WTC11 (cell line): ENCODE data around the gene TRNAU1AP. TPM values are rescaled to one million over a fixed set of nuclear protein-coding genes. Genes with fewer than 3 reads are reported as not detected.

Experiments used
- ATAC-seq: fragments of 200-7000 bp; cut with Tn5 transposase; 2 replicates; pipeline ENCODE4 v1.10.0; 2021; ENCODE audit warnings: mild to moderate bottlenecking, moderate library complexity
- CTCF ChIA-PET: fragments of 300-600 bp; sonication (Branson Sonifier 250); formaldehyde crosslinking; loops from one replicate; lab custom pipeline; 2021; ENCODE audit warnings: antibody characterized with exemption; lab: Charles Lee
- POLR2A ChIA-PET: fragments of 350-600 bp; sonication (Branson Sonifier 250); formaldehyde crosslinking; loops from one replicate; lab custom pipeline; 2021; ENCODE audit warnings: antibody characterized with exemption; lab: Charles Lee
- DNase-seq: peaks from one replicate; pipeline ENCODE4 v3.0.0; 2021; ENCODE audit warnings: low spot score
- H3K27ac Mint-ChIP-seq: 2 replicates; pipeline ENCODE4 v1.8.0; 2021; ENCODE audit warnings: mixed read lengths
- H3K27me3 Mint-ChIP-seq: 2 replicates; pipeline ENCODE4 v1.8.0; 2021; ENCODE audit warnings: low read depth, mild to moderate bottlenecking, moderate library complexity, mixed read lengths
- H3K36me3 Mint-ChIP-seq: 2 replicates; pipeline ENCODE4 v1.8.0; 2021; ENCODE audit warnings: mixed read lengths
- H3K4me1 Mint-ChIP-seq: 2 replicates; pipeline ENCODE4 v1.8.0; 2022; ENCODE audit warnings: mixed read lengths
- H3K4me3 Mint-ChIP-seq: 2 replicates; pipeline ENCODE4 v1.8.0; 2021; ENCODE audit warnings: mild to moderate bottlenecking, moderate library complexity, mixed read lengths
- H3K9me3 Mint-ChIP-seq: 2 replicates; pipeline ENCODE4 v1.8.0; 2021; ENCODE audit warnings: mixed read lengths
- CBFB ChIP-seq: sonication (generic); formaldehyde crosslinking; IDR thresholded peaks from 2 replicates; pipeline ENCODE4 v1.8.1; 2022; ENCODE audit warnings: mild to moderate bottlenecking, low read depth, missing genetic modification reagents
- E2F4 ChIP-seq: sonication (generic); formaldehyde crosslinking; IDR thresholded peaks from 2 replicates; pipeline ENCODE4 v1.8.1; 2022; ENCODE audit warnings: low read depth, mild to moderate bottlenecking, moderate library complexity, missing genetic modification reagents, borderline replicate concordance
- EMX1 ChIP-seq: fragments of 250-450 bp; sonication (Bioruptor Pico); IDR thresholded peaks from 2 replicates; pipeline ENCODE4 v1.8.0; 2021; ENCODE audit warnings: mild to moderate bottlenecking
- ETV6 ChIP-seq: sonication (generic); formaldehyde crosslinking; IDR thresholded peaks from 2 replicates; pipeline ENCODE4 v1.8.1; 2022; ENCODE audit warnings: mild to moderate bottlenecking, missing genetic modification reagents
- FOXK1 ChIP-seq: sonication (generic); formaldehyde crosslinking; IDR thresholded peaks from 2 replicates; pipeline ENCODE4 v1.8.0; 2022; ENCODE audit warnings: mild to moderate bottlenecking, moderate library complexity, missing genetic modification reagents
- FOXP1 ChIP-seq: sonication (generic); formaldehyde crosslinking; IDR thresholded peaks from 2 replicates; pipeline ENCODE4 v1.8.0; 2022; ENCODE audit warnings: missing genetic modification reagents, mild to moderate bottlenecking, moderate library complexity, borderline replicate concordance
- MXD4 ChIP-seq: fragments of 250-450 bp; sonication (Bioruptor Pico); IDR thresholded peaks from 2 replicates; pipeline ENCODE4 v1.8.0; 2021; ENCODE audit warnings: mild to moderate bottlenecking, moderate library complexity, borderline replicate concordance
- NFATC4 ChIP-seq: fragments of 250-450 bp; sonication (Bioruptor Pico); IDR thresholded peaks from 2 replicates; pipeline ENCODE4 v1.9.0; 2021; ENCODE audit warnings: mild to moderate bottlenecking
- NFE2L1 ChIP-seq: sonication (generic); formaldehyde crosslinking; IDR thresholded peaks from 2 replicates; pipeline ENCODE4 v1.8.1; 2023; ENCODE audit warnings: missing genetic modification reagents
- NFYB ChIP-seq: sonication (generic); formaldehyde crosslinking; conservative IDR thresholded peaks from 2 replicates; pipeline ENCODE4 v1.8.0; 2022; ENCODE audit warnings: low read depth, missing genetic modification reagents
- NR3C1 ChIP-seq: sonication (generic); formaldehyde crosslinking; conservative IDR thresholded peaks from 2 replicates; pipeline ENCODE4 v1.8.1; 2023; ENCODE audit warnings: low read depth, mild to moderate bottlenecking, missing genetic modification reagents
- SMAD3 ChIP-seq: sonication (generic); formaldehyde crosslinking; IDR thresholded peaks from 2 replicates; pipeline ENCODE4 v1.8.0; 2022; ENCODE audit warnings: missing genetic modification reagents, mild to moderate bottlenecking, borderline replicate concordance
- SMAD4 ChIP-seq: sonication (generic); formaldehyde crosslinking; IDR thresholded peaks from 2 replicates; pipeline ENCODE4 v1.8.0; 2022; ENCODE audit warnings: mild to moderate bottlenecking, missing genetic modification reagents
- ZBTB21 ChIP-seq: sonication (generic); formaldehyde crosslinking; IDR thresholded peaks from 2 replicates; pipeline ENCODE4 v1.8.1; 2023; ENCODE audit warnings: mild to moderate bottlenecking, missing genetic modification reagents, borderline replicate concordance
- ZBTB43 ChIP-seq: sonication (generic); formaldehyde crosslinking; IDR thresholded peaks from 2 replicates; pipeline ENCODE4 v1.8.1; 2023; ENCODE audit warnings: mild to moderate bottlenecking, missing genetic modification reagents
- ZNF425 ChIP-seq: fragments of 250-450 bp; sonication (Bioruptor Pico); conservative IDR thresholded peaks from 2 replicates; pipeline ENCODE4 v1.9.0; 2021; ENCODE audit warnings: mild to moderate bottlenecking
- ZNF512 ChIP-seq: sonication (generic); formaldehyde crosslinking; IDR thresholded peaks from 2 replicates; pipeline ENCODE4 v1.8.1; 2022; ENCODE audit warnings: missing genetic modification reagents, borderline replicate concordance
- ZNF671 ChIP-seq: fragments of 250-450 bp; sonication (Bioruptor Pico); IDR thresholded peaks from 2 replicates; pipeline ENCODE4 v1.8.0; 2021; ENCODE audit warnings: mild to moderate bottlenecking
- ZSCAN18 ChIP-seq: fragments of 250-450 bp; sonication (Bioruptor Pico); IDR thresholded peaks from 2 replicates; pipeline ENCODE4 v2.1.2; 2022; ENCODE audit warnings: mild to moderate bottlenecking, moderate library complexity
- total RNA-seq: library from RNA; stranded (reverse); gene quantifications from 3 replicates; pipeline ENCODE4 v1.2.3, GENCODE V29; 2021
- TF ChIP-seq, protein P1 (sequence below): fragments of 200-600 bp; IDR thresholded peaks from 2 replicates; pipeline ENCODE4 v1.8.0; 2022; ENCODE audit warnings: antibody characterized with exemption
- TF ChIP-seq, protein P2 (sequence below): fragments of 250-450 bp; sonication (Bioruptor Pico); IDR thresholded peaks from 2 replicates; pipeline ENCODE4 v1.9.0; 2021; ENCODE audit warnings: mild to moderate bottlenecking

Gene TRNAU1AP
- total RNA-seq, 1 experiment from 2014 or later, result 30.4 TPM

DNA sequence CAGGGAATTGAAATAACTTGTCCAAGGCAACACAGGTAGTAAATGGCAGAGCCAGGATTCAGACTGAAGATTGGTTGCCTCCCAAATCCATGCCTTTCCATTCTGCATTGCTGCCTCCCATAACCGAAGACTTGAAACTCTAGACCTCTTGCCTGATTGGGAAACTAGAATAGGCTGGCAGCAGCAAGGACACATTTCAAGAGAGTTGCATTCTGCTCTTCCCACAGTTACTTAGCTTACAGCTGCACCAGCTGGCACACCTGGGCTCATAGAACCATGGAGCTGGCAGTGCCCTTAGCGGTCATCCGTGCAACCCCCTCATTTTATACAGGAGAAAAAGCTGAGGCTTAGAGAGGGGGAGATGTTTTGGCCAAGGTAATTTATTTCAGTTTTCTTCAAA is 8.0 kb downstream of the TRNAU1AP start:
- no peak for ATAC-seq
- no peaks in the 10 kb centered on the region for H3K4me1 Mint-ChIP-seq
- H3K9me3 Mint-ChIP-seq, result no peaks in the 10 kb centered on the region
- CTCF ChIA-PET, result no interaction called here
- no peaks in the 10 kb centered on the region for H3K27me3 Mint-ChIP-seq
- H3K27ac Mint-ChIP-seq, result no peak overlapping the region
- POLR2A ChIA-PET, result no interaction called here
- no peak overlapping the region for H3K4me3 Mint-ChIP-seq
- DNase-seq, result no peak
- TF ChIP-seq ZNF512 (CRISPR knock-in tag), result no peak
- TF ChIP-seq MXD4 (CRISPR knock-in tag), result no peak
- no peak for TF ChIP-seq ZNF671 (CRISPR knock-in tag)
- TF ChIP-seq CBFB (CRISPR knock-in tag), result no peak
- no peak for TF ChIP-seq NFATC4
- no peak for TF ChIP-seq ZBTB43
- no peak for TF ChIP-seq NFYB (CRISPR knock-in tag)
- TF ChIP-seq ZSCAN18 (CRISPR knock-in tag), result no peak
- H3K36me3 Mint-ChIP-seq, result peaks cover 62% of the 10 kb centered on the region

DNA sequence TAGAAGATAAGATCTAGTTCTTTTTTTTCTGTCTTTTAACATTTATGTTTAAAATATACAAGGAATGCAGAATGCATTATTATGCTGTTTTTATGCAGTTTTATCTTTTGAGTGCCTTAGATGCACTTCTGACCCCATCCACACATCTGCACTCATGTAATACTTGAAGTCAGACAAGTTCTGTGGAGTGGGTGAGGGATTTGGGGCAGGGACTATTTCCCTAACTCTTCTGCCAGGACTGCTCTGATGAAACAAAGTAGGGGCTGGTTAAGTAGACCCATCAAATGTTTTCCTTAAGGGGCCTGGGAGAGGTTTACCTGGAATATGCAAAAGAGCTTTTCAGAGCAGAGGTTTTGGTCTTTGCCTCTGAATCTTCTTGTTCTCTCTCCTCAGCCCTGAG is 11.4 kb downstream of the TRNAU1AP start:
- DNase-seq (no peak), ATAC-seq (no peak)
- Mint-ChIP-seq H3K36me3 (peaks cover 71% of the 10 kb centered on the region), H3K4me1 (no peaks in the 10 kb centered on the region), H3K27me3 (no peaks in the 10 kb centered on the region), H3K27ac (no peak overlapping the region), H3K4me3 (no peak overlapping the region), H3K9me3 (no peaks in the 10 kb centered on the region)
- TF ChIP-seq SMAD4 (no peak), SMAD3 (no peak), NFE2L1 (no peak), ZBTB21 (no peak)
- ChIA-PET POLR2A (interaction anchor here (0.5 kb wide), 1 partner anchor 53 kb away, joined by 6 read pairs; no protein-coding TSS in a partner anchor), CTCF (interaction anchor here (1.6 kb wide), 1 partner anchor 38 kb away, joined by 10 read pairs; no protein-coding TSS in a partner anchor)

DNA sequence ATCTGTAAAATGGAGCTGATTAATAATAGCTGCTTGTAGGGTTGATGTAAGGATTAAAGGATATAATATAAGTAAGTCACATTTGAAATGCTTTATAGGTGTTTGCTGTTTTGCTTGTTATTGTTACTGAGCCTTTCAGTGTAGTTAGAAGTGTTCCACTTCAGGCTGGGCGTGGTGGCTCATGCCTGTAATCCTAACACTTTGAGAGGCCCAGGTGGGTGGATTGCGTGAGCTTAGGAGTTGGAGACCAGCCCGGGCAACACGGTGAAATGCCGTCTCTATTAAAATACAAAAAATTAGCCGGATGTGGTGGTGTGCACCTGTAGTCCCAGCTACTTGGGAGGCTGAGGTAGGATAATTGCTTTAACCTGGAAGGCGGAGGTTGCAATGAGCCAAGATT is 12.2 kb downstream of the TRNAU1AP start:
- no peak overlapping the region for H3K4me3 Mint-ChIP-seq
- ATAC-seq (no peak), DNase-seq (no peak)
- H3K27me3 Mint-ChIP-seq, result no peaks in the 10 kb centered on the region
- H3K9me3 Mint-ChIP-seq, result no peaks in the 10 kb centered on the region
- peaks cover 67% of the 10 kb centered on the region for H3K36me3 Mint-ChIP-seq
- H3K4me1 Mint-ChIP-seq, result no peaks in the 10 kb centered on the region
- CTCF ChIA-PET, result interaction anchor here (1.6 kb wide), 1 partner anchor 38 kb away, joined by 10 read pairs; no protein-coding TSS in a partner anchor
- POLR2A ChIA-PET, result no interaction called here
- H3K27ac Mint-ChIP-seq, result no peak overlapping the region
- TF ChIP-seq E2F4 (no peak), NFATC4 (no peak), ZNF425 (CRISPR knock-in tag) (no peak), EMX1 (no peak), ETV6 (CRISPR knock-in tag) (no peak), FOXK1 (CRISPR knock-in tag) (no peak), FOXP1 (no peak), NR3C1 (CRISPR knock-in tag) (no peak)
- TF ChIP-seq, protein P1, sequence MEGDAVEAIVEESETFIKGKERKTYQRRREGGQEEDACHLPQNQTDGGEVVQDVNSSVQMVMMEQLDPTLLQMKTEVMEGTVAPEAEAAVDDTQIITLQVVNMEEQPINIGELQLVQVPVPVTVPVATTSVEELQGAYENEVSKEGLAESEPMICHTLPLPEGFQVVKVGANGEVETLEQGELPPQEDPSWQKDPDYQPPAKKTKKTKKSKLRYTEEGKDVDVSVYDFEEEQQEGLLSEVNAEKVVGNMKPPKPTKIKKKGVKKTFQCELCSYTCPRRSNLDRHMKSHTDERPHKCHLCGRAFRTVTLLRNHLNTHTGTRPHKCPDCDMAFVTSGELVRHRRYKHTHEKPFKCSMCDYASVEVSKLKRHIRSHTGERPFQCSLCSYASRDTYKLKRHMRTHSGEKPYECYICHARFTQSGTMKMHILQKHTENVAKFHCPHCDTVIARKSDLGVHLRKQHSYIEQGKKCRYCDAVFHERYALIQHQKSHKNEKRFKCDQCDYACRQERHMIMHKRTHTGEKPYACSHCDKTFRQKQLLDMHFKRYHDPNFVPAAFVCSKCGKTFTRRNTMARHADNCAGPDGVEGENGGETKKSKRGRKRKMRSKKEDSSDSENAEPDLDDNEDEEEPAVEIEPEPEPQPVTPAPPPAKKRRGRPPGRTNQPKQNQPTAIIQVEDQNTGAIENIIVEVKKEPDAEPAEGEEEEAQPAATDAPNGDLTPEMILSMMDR, result no peak
- TF ChIP-seq, protein P2, sequence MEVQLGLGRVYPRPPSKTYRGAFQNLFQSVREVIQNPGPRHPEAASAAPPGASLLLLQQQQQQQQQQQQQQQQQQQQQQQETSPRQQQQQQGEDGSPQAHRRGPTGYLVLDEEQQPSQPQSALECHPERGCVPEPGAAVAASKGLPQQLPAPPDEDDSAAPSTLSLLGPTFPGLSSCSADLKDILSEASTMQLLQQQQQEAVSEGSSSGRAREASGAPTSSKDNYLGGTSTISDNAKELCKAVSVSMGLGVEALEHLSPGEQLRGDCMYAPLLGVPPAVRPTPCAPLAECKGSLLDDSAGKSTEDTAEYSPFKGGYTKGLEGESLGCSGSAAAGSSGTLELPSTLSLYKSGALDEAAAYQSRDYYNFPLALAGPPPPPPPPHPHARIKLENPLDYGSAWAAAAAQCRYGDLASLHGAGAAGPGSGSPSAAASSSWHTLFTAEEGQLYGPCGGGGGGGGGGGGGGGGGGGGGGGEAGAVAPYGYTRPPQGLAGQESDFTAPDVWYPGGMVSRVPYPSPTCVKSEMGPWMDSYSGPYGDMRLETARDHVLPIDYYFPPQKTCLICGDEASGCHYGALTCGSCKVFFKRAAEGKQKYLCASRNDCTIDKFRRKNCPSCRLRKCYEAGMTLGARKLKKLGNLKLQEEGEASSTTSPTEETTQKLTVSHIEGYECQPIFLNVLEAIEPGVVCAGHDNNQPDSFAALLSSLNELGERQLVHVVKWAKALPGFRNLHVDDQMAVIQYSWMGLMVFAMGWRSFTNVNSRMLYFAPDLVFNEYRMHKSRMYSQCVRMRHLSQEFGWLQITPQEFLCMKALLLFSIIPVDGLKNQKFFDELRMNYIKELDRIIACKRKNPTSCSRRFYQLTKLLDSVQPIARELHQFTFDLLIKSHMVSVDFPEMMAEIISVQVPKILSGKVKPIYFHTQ (CRISPR knock-in tag), result no peak
